BE2C (cell line): Measurements from ENCODE around the gene STON1.

ENCODE experiments used
- DNase-seq: peaks from one replicate; pipeline ENCODE4 v3.0.0-alpha.2; 2020
- H3K27me3 ChIP-seq: fragments of 250-450 bp; sonication (Bioruptor Pico); 2 replicates; pipeline ENCODE4 v1.5.1; 2020; ENCODE audit warnings: mild to moderate bottlenecking
- H3K36me3 ChIP-seq: fragments of 250-450 bp; sonication (Bioruptor Pico); 2 replicates; pipeline ENCODE4 v1.5.1; 2020; ENCODE audit warnings: mild to moderate bottlenecking
- H3K4me1 ChIP-seq: fragments of 250-450 bp; sonication (Bioruptor Pico); 2 replicates; pipeline ENCODE4 v1.5.1; 2020
- H3K4me3 ChIP-seq: 2 replicates; pipeline ENCODE4 v1.5.1; 2011; ENCODE audit warnings: low read depth, low read length
- H3K9me3 ChIP-seq: fragments of 250-450 bp; sonication (Bioruptor Pico); 2 replicates; pipeline ENCODE4 v1.5.1; 2020
- CTCF ChIP-seq: IDR thresholded peaks from 2 replicates; pipeline ENCODE4 v1.5.1; 2012; ENCODE audit warnings: mild to moderate bottlenecking, low read depth, low read length

The STON1 gene

GRCh38 chr2:48560546-48561209 is 30.7 kb downstream of the STON1 start:
- DNase-seq = no peak
- Histone ChIP-seq H3K4me3 (no peak overlapping the region), H3K9me3 (no peaks in the 10 kb centered on the region), H3K4me1 (no peaks in the 10 kb centered on the region), H3K27me3 (no peaks in the 10 kb centered on the region), H3K36me3 (no peaks in the 10 kb centered on the region)
- TF ChIP-seq CTCF = no peak

- no peaks in the 10 kb centered on the region for H3K4me1 ChIP-seq
- no peak for TF ChIP-seq CTCF
- DNase-seq = no peak
- no peaks in the 10 kb centered on the region for H3K36me3 ChIP-seq
- H3K9me3 ChIP-seq = no peaks in the 10 kb centered on the region
- H3K4me3 ChIP-seq = no peak overlapping the region
- no peaks in the 10 kb centered on the region for H3K27me3 ChIP-seq
These were observed 32.3 kb downstream of the STON1 start for GRCh38 chr2:48562281-48562680.

- no peak overlapping the region for H3K4me3 ChIP-seq
These were observed 36.8 kb downstream of the STON1 start for GRCh38 chr2:48566592-48567310.

GRCh38 chr2:48567671-48568070 is 37.7 kb downstream of the STON1 start:
- Histone ChIP-seq H3K4me1 (no peaks in the 10 kb centered on the region), H3K27me3 (no peaks in the 10 kb centered on the region), H3K4me3 (no peak overlapping the region), H3K9me3 (no peaks in the 10 kb centered on the region), H3K36me3 (no peaks in the 10 kb centered on the region)
- DNase-seq = no peak
- TF ChIP-seq CTCF = no peak

More at GRCh38 chr2:48566592-48567310, 36.8 kb downstream of the STON1 start:
- H3K9me3 ChIP-seq = no peaks in the 10 kb centered on the region
- no peaks in the 10 kb centered on the region for H3K27me3 ChIP-seq
- peak; percentile 45 for TF ChIP-seq CTCF
- DNase-seq = no peak
- no peaks in the 10 kb centered on the region for H3K4me1 ChIP-seq
- H3K36me3 ChIP-seq = no peaks in the 10 kb centered on the region

GRCh38 chr2:48568547-48568946 is 38.6 kb downstream of the STON1 start:
- DNase-seq = no peak

More at GRCh38 chr2:48568547-48568946, 38.6 kb downstream of the STON1 start:
- no peak overlapping the region for H3K4me3 ChIP-seq
- no peaks in the 10 kb centered on the region for H3K36me3 ChIP-seq
- H3K4me1 ChIP-seq = no peaks in the 10 kb centered on the region
- no peaks in the 10 kb centered on the region for H3K27me3 ChIP-seq
- no peak for TF ChIP-seq CTCF
- no peaks in the 10 kb centered on the region for H3K9me3 ChIP-seq
